HepG2 (cell line): ENCODE data around the gene CD4. TPM values are rescaled to one million over a fixed set of nuclear protein-coding genes. Genes with fewer than 3 reads are reported as not detected.

Source experiments
- ARNT2 ChIP-seq: sonication (generic); formaldehyde crosslinking; IDR thresholded peaks from 2 replicates; pipeline ENCODE4 v1.8.0; 2022; ENCODE audit warnings: mild to moderate bottlenecking, low read depth, missing genetic modification reagents, moderate library complexity
- CCAR2 ChIP-seq: fragments of 200-400 bp; formaldehyde crosslinking; optimal IDR thresholded peaks from 2 replicates; pipeline ENCODE3; 2018; ENCODE audit warnings: low read depth, mild to moderate bottlenecking, low read length, moderate library complexity
- GABPB1 ChIP-seq: IDR thresholded peaks from 2 replicates; pipeline ENCODE4 v1.6.1; 2016; ENCODE audit warnings: mild to moderate bottlenecking, missing genetic modification reagents, moderate library complexity, missing compliant biosample characterization
- KIAA2018 ChIP-seq: sonication (generic); formaldehyde crosslinking; IDR thresholded peaks from 2 replicates; pipeline ENCODE4 v1.5.0; 2020; ENCODE audit warnings: mild to moderate bottlenecking, missing genetic modification reagents, borderline replicate concordance
- MXD4 ChIP-seq: IDR thresholded peaks from 2 replicates; pipeline ENCODE4 v1.6.1; 2016; ENCODE audit warnings: mild to moderate bottlenecking, missing biosample characterization, missing genetic modification reagents
- MZF1 ChIP-seq: sonication (generic); formaldehyde crosslinking; IDR thresholded peaks from 2 replicates; pipeline ENCODE4 v1.8.1; 2023; ENCODE audit warnings: mild to moderate bottlenecking, missing genetic modification reagents, borderline replicate concordance
- NFE2L1 ChIP-seq: sonication (generic); formaldehyde crosslinking; IDR thresholded peaks from 2 replicates; pipeline ENCODE4 v1.4.0; 2020; ENCODE audit warnings: missing genetic modification reagents, mild to moderate bottlenecking, borderline replicate concordance
- RERE ChIP-seq: IDR thresholded peaks from 2 replicates; pipeline ENCODE4 v1.6.1; 2016; ENCODE audit warnings: low read depth, missing genetic modification reagents, missing compliant biosample characterization
- RNF2 ChIP-seq: fragments of 450-650 bp; conservative IDR thresholded peaks from 2 replicates; pipeline ENCODE4 v1.6.1; 2016; ENCODE audit warnings: low read depth
- SIN3B ChIP-seq: fragments of 150-350 bp; IDR thresholded peaks from 2 replicates; pipeline ENCODE4 v1.6.1; 2014; ENCODE audit warnings: low read length
- TBX2 ChIP-seq: sonication (generic); formaldehyde crosslinking; IDR thresholded peaks from 2 replicates; pipeline ENCODE4 v1.5.0; 2020; ENCODE audit warnings: missing genetic modification reagents, mild to moderate bottlenecking, borderline replicate concordance
- ZC3H13 ChIP-seq: sonication (generic); formaldehyde crosslinking; IDR thresholded peaks from 2 replicates; pipeline ENCODE4 v1.8.1; 2023; ENCODE audit warnings: mild to moderate bottlenecking, missing genetic modification reagents, moderate library complexity
- ZNF138 ChIP-seq: sonication (generic); formaldehyde crosslinking; IDR thresholded peaks from 2 replicates; pipeline ENCODE4 v1.5.0; 2020; ENCODE audit warnings: mild to moderate bottlenecking, low read depth, missing genetic modification reagents
- ZNF552 ChIP-seq: sonication (generic); formaldehyde crosslinking; IDR thresholded peaks from 2 replicates; pipeline ENCODE4 v1.9.0; 2022; ENCODE audit warnings: missing genetic modification reagents, mild to moderate bottlenecking, borderline replicate concordance
- ZNF7 ChIP-seq: IDR thresholded peaks from 2 replicates; pipeline ENCODE4 v1.6.1; 2016; ENCODE audit warnings: missing biosample characterization, missing genetic modification reagents
- polyA plus RNA-seq, 8 experiments: library from polyadenylated mRNA; depleted of rRNA in 3 of 8; stranded (reverse) in 7 of 8; unstranded in 1 of 8; fragments of >200 nt; fragmentation: Illumina TruSeq in 4 of 8; extraction: Trizol in 4 of 8; gene quantifications; 2 replicates each; pipeline versions ENCODE4 v1.2.1 to v1.2.3, GENCODE V29; 2011 to 2016; ENCODE audit warnings: low read depth in 4 of 8, missing spikeins in 1 of 8, mixed read lengths in 1 of 8; ENCODE audit not compliant: insufficient read depth in 1 of 8
- total RNA-seq, 5 experiments: library from RNA; depleted of rRNA; stranded (reverse); fragments of >200 nt; fragmentation: Illumina TruSeq; extraction: Trizol; gene quantifications; 2 replicates each; pipeline ENCODE4 v1.2.3, GENCODE V29; 2016; ENCODE audit warnings: low read depth in 1 of 5

Gene CD4
- total and polyA plus RNA-seq, 2 of the 13 experiments (the other 11 are each of a cell fraction or from before 2014, with no cell fraction given), result 0.07 to 0.95 TPM

- TF ChIP-seq KIAA2018 (CRISPR knock-in tag), result no peak
- no peak for TF ChIP-seq ZNF7 (CRISPR knock-in tag)
- 0 out of 2 replicates have a peak, but pooled peaks have one; percentile 17 for TF ChIP-seq MZF1 (CRISPR knock-in tag)
- peak; percentile 34; the same call in 1 of the 2 replicates for TF ChIP-seq MXD4 (CRISPR knock-in tag)
- TF ChIP-seq SIN3B, result no peak
- TF ChIP-seq NFE2L1 (CRISPR knock-in tag), result peak; percentile 60; the same call in 1 of the 2 replicates
- TF ChIP-seq RNF2, result no peak
- peak; percentile 68; the same call in 1 of the 2 replicates for TF ChIP-seq ARNT2 (CRISPR knock-in tag)
- TF ChIP-seq GABPB1 (CRISPR knock-in tag), result peak; percentile 58
- TF ChIP-seq ZC3H13 (CRISPR knock-in tag), result peak; percentile 88; the same call in 1 of the 2 replicates
- no peak for TF ChIP-seq RERE (CRISPR knock-in tag)
- TF ChIP-seq ZNF138 (CRISPR knock-in tag), result no peak
- TF ChIP-seq ZNF552 (CRISPR knock-in tag), result 0 out of 2 replicates have a peak, but pooled peaks have one; percentile 45
- peak; percentile 18 for TF ChIP-seq TBX2 (CRISPR knock-in tag)
- TF ChIP-seq CCAR2, result no peak
Measured at GRCh38 chr12:6828781-6829535, 39.6 kb downstream of the CD4 start (continued).
